WTC11 (cell line): Measurements from ENCODE around the gene SRPX2.

Source experiments
- ATF2 ChIP-seq: sonication (generic); formaldehyde crosslinking; IDR thresholded peaks from 2 replicates; pipeline ENCODE4 v1.8.1; 2022; ENCODE audit warnings: low read depth, missing genetic modification reagents, borderline replicate concordance
- CTCF ChIP-seq: fragments of 200-600 bp; IDR thresholded peaks from 2 replicates; pipeline ENCODE4 v1.8.0; 2022; ENCODE audit warnings: antibody characterized with exemption
- E2F5 ChIP-seq: sonication (generic); formaldehyde crosslinking; IDR thresholded peaks from 2 replicates; pipeline ENCODE4 v1.8.1; 2022; ENCODE audit warnings: mild to moderate bottlenecking, moderate library complexity, missing genetic modification reagents
- ETV6 ChIP-seq: sonication (generic); formaldehyde crosslinking; IDR thresholded peaks from 2 replicates; pipeline ENCODE4 v1.8.1; 2022; ENCODE audit warnings: mild to moderate bottlenecking, missing genetic modification reagents
- GRHL2 ChIP-seq: fragments of 250-450 bp; sonication (Bioruptor Pico); IDR thresholded peaks from 2 replicates; pipeline ENCODE4 v1.8.0; 2022; ENCODE audit warnings: mild to moderate bottlenecking, moderate library complexity; ENCODE audit not compliant: insufficient replicate concordance, severe bottlenecking
- TP53 ChIP-seq: sonication (generic); formaldehyde crosslinking; IDR thresholded peaks from 2 replicates; pipeline ENCODE4 v1.8.1; 2023; ENCODE audit warnings: mild to moderate bottlenecking, missing genetic modification reagents
- ZMAT4 ChIP-seq: fragments of 250-450 bp; sonication (Bioruptor Pico); IDR thresholded peaks from 2 replicates; pipeline ENCODE4 v1.9.0; 2021; ENCODE audit warnings: mild to moderate bottlenecking
- ZNF138 ChIP-seq: sonication (generic); formaldehyde crosslinking; conservative IDR thresholded peaks from 2 replicates; pipeline ENCODE4 v1.8.1; 2022; ENCODE audit warnings: mild to moderate bottlenecking, moderate library complexity, missing genetic modification reagents

GRCh38 chrX:100720301-100720700, 76.3 kb downstream of the SRPX2 start:
- no peak for TF ChIP-seq E2F5
- TF ChIP-seq ZMAT4 (CRISPR knock-in tag): no peak
- TF ChIP-seq CTCF: no peak
- no peak for TF ChIP-seq ETV6
- TF ChIP-seq TP53 (CRISPR knock-in tag): no peak
- TF ChIP-seq ZNF138 (CRISPR knock-in tag): no peak
- no peak for TF ChIP-seq GRHL2 (CRISPR knock-in tag)
- no peak for TF ChIP-seq ATF2 (CRISPR knock-in tag)
